ENCODE results near the gene GALR3.
A peak's percentile ranks its signal among the peaks of the same experiment; 100 is the strongest.

The GALR3 gene

GRCh38 chr22:37822079-37822833, 926 bp upstream of the GALR3 start:
- no peak for DNase-seq (ENCODE audit: low spot score)

DNA sequence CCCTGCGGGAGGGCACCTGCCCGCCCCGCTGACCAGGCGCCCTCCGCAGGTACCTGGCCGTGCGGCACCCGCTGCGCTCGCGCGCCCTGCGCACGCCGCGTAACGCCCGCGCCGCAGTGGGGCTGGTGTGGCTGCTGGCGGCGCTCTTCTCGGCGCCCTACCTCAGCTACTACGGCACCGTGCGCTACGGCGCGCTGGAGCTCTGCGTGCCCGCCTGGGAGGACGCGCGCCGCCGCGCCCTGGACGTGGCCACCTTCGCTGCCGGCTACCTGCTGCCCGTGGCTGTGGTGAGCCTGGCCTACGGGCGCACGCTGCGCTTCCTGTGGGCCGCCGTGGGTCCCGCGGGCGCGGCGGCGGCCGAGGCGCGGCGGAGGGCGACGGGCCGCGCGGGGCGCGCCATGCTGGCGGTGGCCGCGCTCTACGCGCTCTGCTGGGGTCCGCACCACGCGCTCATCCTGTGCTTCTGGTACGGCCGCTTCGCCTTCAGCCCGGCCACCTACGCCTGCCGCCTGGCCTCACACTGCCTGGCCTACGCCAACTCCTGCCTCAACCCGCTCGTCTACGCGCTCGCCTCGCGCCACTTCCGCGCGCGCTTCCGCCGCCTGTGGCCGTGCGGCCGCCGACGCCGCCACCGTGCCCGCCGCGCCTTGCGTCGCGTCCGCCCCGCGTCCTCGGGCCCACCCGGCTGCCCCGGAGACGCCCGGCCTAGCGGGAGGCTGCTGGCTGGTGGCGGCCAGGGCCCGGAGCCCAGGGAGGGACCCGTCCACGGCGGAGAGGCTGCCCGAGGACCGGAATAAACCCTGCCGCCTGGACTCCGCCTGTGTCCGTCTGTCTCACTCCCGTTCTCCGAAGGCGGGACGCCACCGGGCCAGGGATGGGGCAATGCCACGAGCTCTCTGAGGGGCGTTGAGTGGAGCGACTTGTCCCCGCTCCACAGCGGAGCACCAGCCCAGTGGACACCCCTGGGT, 1.8 kb downstream of the GALR3 start:
- no peak for DNase-seq (ENCODE audit: low spot score)

GRCh38 chr22:37827056-37827455, 3.9 kb downstream of the GALR3 start:
- peak; percentile 51 for DNase-seq (ENCODE audit: low spot score)

- no peak for DNase-seq (ENCODE audit: low spot score)
Observed at GRCh38 chr22:37830093-37830842, 7.1 kb downstream of the GALR3 start.

DNA sequence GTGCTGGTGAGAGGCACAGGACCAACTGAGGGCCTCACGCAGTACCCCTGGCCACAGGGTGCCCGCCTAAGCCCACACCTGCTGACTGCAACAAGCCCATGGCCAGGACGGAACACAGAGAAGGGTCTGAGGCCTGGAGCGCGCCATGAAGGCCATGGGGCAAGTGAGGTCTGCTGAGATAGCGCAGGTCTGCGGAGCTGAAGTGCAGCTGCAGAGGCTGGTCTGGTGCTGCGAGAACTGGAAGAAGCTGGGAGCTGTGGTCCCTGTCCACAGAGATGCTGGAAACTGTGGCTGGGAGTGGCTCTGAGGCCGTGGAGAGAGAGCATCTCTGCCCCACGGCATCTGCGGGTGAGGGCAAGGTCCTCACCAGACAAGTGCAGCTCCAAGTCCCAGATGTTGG, 8.3 kb downstream of the GALR3 start:
- no peak for DNase-seq (ENCODE audit: low spot score)

GRCh38 chr22:37832022-37832857, 9.1 kb downstream of the GALR3 start:
- no peak for DNase-seq (ENCODE audit: low spot score)

DNA sequence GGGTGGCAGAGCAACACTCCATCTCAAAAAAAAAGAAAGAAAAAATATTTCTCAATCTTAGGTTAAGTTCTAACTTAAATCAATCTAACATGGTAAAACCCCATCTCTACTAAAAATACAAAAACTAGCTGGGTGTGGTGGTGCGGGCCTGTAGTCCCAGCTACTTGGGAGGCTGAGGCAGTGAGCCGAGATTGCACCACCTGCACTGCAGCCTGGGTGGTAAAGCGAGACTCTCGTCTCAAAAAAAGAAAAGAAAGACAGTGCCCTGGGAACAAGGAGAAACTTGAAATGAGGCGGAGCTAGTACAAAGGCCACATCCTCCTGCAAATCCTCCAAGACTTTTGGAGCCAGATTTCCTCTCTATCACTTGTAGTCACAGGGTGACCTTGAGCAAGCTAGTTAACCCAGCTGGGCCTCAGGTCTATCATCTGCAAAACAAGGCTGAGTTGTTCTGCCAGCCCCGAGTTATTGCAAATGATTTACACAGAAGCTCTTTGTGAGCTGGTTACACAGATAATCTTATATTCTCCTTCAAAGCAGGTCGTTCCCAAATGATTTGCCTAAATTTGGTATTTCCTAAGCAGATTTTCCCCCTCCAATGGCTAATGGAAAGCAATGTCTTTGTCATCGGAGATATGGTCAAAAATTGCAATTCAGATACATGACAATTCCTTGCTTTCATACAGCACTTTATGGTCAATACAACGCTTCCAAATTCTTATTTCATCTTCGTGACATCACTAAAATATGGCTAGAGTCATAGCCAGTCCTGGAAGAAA, 19.0 kb downstream of the GALR3 start:
- no peak for DNase-seq (ENCODE audit: low spot score)

DNA sequence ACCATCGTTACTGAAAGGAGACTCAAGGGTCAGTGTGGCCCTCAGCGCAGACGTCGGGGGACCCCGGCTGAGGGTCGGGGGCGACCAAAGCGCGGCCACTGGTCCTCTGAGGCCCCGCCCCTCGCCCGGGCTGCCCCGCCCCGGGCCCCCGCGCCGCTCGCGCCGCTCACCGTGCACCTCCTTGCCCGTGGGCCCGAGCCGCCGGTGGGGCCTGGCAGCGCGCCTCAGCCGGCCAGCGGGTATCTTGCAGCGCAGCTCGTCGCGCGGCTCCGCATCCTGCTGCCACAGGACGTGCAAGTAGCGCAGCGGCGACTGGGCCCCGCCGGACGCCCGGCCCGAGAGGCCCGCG, 20.5 kb downstream of the GALR3 start:
- no peak for DNase-seq (ENCODE audit: low spot score)

DNA sequence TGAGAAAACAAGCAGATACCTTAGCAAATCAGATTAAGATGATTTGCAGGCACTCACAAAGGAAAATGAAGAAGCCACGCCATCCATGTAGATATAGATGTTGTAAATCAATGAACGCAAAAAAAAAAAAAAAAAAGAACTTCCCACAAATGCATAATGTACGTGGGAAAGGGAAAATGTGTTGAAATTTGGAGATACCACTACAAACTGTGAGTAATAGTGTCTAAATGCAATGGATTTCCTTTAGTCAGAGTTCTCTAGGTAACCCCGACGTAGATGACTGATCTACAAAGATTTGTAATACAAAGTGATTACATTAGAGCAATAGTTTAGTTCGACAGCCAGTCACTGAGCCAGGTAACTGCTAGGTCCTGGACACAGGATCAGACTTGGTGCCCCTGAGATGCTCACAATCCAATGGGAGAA, 21.7 kb downstream of the GALR3 start:
- DNase-seq (ENCODE audit: low spot score) = no peak

- DNase-seq (ENCODE audit: low spot score) = no peak
Observed at GRCh38 chr22:37846433-37846832, 23.3 kb downstream of the GALR3 start.

DNA sequence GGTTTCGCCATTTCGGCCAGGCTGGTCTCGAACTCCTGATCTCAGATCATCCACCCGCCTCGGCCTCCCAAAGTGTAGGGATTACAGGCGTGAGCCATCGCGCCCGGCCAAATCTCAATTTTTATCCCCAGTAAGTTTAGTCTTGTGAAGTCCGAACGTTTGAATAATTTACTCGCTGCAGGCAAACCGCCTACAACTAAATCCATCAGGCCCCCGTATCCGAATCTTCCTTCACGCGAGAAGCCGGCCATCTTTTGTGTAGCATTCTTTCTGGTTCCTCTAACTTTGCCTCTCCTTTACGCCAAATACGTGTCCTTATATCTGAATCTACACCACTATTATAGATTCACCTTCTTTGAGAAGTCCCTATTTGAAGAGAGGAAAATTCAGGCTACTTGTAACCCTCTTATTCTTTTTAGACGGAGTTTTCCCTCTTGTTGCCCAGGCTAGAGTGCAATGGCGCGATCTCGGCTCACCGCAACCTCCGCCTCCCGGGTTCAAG, 25.5 kb downstream of the GALR3 start:
- DNase-seq (ENCODE audit: low spot score) = no peak

GRCh38 chr22:37849089-37849751, 26.0 kb downstream of the GALR3 start, which contains the start of gene EIF3L:
EIF3L (plus strand) TSS chr22:37849419; CDS start chr22:37849450, 31 bp downstream.
- peak; percentile 91 for DNase-seq (ENCODE audit: low spot score)

GRCh38 chr22:37850801-37851200, 27.6 kb downstream of the GALR3 start:
- no peak for DNase-seq (ENCODE audit: low spot score)

GRCh38 chr22:37852418-37852817, 29.2 kb downstream of the GALR3 start:
- no peak for DNase-seq (ENCODE audit: low spot score)

GRCh38 chr22:37854946-37855345, 31.8 kb downstream of the GALR3 start:
- no peak for DNase-seq (ENCODE audit: low spot score)

DNA sequence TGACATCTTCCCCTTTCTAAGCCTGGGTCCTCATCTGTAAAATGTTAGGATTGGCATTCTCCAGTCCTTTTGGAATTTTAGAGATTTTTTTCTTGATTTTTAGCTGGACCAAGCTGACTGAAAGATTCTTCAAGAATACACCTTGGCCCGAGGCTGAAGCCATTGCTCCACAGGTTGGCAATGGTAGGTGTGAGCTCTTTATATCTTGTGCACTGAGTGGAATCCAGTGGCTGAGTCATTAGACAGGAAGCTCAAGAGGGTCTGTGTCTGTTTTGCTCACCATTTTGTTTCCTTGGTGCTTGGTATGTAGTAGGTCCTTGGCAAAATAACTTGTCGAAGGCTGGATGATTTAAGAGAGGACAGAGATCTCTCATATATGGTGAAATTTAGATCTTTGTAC, 32.3 kb downstream of the GALR3 start:
- no peak for DNase-seq (ENCODE audit: low spot score)

DNA sequence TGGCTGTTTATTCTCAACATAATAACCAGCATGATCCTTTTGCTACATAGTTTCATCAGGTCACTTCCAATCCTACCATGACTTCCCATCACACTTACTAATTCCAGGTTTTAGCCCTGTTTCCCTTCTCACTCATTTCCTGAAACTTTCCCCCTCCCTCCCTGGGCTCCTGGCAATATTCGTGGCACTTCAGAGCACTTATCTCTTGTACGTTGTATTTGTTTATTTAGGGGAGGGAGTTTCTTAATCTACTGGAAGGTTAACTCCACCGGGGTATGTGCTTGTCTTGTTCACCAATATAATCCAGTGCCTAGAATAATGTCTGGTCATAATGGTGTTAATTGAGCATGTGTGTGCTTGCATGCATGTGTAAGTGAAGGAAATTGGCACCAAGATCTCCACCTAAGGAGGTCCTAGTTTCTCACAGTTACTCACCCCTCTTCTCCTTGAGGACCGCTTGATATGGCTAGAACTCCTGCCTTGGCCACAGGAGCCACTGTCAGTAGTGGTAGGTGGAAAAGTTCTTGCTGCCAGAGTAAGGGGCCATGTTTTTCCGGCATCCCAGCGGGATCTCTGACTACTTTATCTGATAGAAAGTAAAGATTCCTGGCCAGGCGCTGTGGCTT, 37.7 kb downstream of the GALR3 start:
- DNase-seq (ENCODE audit: low spot score) = no peak

GRCh38 chr22:37862570-37863325, 39.6 kb downstream of the GALR3 start:
- DNase-seq (ENCODE audit: low spot score) = no peak

DNA sequence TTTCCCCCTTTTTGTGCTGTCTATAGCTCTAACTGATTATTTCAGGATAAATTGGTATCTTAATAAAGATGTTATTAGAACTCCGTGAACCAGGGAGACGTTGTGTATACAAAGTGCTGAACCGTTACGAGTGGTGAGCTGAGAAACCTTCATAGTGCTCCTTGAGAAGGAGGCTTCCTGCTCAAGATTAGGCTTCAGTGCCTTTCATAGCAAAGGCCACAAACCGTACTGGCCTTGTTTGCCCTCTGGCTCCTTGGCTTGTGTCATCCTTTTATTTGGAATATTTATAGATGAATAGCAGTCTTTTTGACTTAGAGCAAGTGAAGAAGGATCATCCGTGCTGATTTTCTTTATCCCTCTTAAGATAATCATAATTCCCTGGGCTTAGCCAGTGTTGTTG, 42.3 kb downstream of the GALR3 start:
- no peak for DNase-seq (ENCODE audit: low spot score)

All from globus pallidus (tissue), 1 donor.